GM21381 (cell line): ENCODE data around the gene TAS2R46.
"Not testable (repeated sequence)": the region's sequence is repeated elsewhere in the genome, so short reads cannot be mapped to it uniquely, and the experiment has no call there.

Experiments
- ATAC-seq: cut with Tn5 transposase; IDR thresholded peaks from one replicate; pipeline ENCODE4 v1.9.1; 2021; ENCODE audit warnings: mild to moderate bottlenecking, moderate library complexity; ENCODE audit not compliant: unreplicated experiment

Gene TAS2R46, protein sequence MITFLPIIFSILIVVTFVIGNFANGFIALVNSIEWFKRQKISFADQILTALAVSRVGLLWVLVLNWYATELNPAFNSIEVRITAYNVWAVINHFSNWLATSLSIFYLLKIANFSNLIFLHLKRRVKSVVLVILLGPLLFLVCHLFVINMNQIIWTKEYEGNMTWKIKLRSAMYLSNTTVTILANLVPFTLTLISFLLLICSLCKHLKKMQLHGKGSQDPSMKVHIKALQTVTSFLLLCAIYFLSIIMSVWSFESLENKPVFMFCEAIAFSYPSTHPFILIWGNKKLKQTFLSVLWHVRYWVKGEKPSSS

DNA sequence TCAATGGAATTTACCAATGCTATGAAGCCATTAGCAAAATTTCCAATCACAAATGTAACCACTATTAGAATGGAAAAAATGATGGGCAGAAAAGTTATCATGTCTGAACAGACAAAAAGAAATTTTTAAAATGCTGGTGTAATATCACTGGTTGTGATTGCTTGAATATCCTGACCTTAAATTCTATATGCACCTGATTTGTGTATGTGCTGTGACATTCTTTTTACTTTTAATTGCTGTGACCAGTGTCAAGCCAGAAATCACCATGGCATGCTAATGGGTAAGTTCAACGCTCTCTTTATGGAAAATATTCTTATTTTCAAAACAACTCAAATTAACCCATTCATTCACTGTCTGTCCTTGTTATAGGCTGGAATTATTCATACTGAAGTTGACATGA, at the start of gene TAS2R46:
Gene TAS2R46 (minus strand): TSS at position 101 of the 400 bp plus-strand sequence. CDS start 0 bp downstream, at position 101.
- not testable (repeated sequence) for ATAC-seq

DNA sequence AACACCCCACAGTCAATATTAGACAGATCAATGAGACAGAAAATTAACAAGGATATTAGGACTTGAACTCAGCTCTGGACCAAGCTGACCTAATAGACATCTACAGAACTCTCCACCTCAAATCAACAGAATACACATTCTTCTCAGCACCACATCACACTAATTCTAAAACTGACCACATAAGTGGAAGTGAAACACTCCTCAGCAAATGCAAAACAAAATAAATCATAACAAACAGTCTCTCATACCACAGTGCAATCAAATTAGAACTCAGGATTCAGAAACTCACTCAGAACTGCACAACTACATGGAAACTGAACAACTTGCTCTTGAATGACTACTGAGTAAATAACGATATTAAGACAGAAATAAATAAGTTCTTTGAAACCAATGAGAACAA, 49.1 kb upstream of the TAS2R46 start:
- ATAC-seq = not testable (repeated sequence)

DNA sequence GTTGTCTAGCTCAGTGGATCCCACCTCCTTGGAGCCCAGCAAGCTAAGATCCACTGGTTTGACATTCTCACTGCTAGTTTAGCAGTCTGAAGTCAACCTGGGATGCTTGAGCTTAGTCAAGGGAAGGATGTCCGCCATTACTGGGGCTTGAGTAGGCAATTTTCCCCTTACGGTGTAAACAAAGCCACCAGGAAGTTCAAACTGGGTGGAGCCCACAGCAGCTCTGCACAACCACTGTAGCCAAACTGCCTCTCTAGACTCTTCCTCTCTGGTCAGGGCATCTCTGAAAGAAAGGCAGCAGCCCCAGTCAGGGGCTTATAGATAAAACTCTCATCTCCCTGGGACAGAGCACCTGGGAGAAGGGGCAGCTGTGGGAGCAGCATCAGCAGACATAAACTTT, 46.8 kb upstream of the TAS2R46 start:
- ATAC-seq = no peak

DNA sequence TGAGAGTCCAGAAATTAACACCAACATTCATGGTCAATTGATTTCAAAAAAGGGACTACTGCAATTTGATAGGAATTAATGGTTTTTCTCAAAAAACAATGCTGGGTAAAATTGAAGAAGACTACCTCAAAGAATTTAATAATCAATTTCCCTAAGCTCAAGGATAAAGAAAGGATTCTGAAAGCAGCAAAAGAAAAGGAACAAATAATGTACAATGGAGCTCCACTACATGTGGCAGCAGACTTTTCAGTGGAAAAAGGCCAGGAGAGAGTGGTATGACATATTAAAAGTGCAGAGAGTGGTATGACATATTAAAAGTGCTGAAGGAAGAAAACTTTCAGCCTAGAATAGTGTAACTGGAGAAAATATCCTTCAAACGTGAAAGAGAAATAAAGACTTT, 45.6 kb upstream of the TAS2R46 start:
- no peak for ATAC-seq

DNA sequence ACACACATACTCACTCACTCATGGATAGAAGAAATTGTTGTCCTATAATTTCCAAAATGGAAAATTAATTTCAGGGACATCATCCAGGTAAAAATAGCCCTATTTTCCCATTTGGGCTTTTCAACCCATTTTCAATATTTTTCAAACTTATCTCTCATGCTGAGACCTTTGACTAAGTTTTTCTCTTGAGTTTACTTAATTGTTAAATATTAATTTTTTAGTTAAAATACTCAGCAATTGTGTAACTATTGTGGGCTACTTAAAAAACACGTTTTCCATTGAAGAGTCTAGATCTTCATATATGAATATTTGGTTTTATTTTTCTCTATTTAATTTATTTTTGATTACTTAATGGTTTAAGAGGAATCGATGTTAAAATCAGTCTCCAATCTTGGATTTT, 44.2 kb upstream of the TAS2R46 start:
- no peak for ATAC-seq

DNA sequence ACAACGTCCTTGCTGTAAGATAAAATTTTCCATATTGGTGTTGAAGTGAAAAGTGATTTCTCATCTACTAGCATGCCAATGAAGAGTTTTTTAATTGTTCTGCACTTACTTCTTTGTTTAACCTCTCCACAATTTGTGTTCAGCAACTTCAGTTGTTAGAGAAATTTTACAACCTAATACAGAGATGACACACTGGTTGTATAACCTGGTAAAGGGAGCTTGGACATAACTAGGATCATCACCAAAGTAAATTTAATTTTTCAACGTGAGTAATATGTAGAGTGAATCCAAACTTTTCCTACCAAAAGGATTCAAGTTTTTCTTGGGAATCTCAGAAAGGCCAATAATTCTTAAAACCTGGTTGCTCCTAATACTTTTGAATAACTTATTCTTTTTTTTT, 43.5 kb upstream of the TAS2R46 start:
- ATAC-seq = no peak

DNA sequence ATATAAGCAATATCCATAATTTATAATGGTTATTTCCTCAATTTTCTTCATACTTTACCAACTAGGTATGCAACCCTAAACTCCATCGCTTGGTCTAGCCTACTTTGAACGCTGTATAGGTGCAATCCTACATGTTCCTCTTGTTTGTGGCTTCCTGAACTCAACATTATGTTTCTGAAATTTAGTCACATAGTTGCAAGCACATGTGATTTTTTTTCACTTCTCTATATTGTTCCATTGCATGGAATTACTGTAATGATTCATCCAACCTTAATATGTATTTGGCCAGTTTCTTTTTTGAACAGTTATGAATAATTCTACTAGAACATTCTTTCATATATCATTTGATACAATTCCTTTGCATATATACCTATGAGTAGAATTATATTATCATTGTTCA, 32.8 kb upstream of the TAS2R46 start:
- not testable (repeated sequence) for ATAC-seq

DNA sequence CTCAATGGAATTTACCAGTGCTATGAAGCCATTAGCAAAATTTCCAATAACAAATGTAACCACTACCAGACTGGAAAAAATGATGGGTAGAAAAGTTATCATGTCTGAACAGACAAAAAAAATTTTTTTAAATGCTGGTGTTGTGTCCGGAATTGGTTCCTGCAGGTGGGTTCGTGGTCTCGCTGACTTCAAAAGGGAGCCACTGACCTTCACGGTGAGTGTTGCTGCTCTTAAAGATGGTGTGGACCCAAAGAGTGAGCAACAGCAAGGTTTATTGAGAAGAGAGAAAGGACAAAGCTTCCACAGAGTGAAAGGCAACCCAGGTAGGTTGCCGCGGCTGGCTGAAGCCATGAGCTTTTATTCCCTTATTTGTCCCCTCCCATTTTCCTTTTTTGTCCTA, 30.0 kb upstream of the TAS2R46 start, which contains the start of gene TAS2R43:
Gene TAS2R43 (minus strand): TSS at position 186 of the 400 bp plus-strand sequence. CDS start 84 bp downstream, at position 102.
- no peak for ATAC-seq

DNA sequence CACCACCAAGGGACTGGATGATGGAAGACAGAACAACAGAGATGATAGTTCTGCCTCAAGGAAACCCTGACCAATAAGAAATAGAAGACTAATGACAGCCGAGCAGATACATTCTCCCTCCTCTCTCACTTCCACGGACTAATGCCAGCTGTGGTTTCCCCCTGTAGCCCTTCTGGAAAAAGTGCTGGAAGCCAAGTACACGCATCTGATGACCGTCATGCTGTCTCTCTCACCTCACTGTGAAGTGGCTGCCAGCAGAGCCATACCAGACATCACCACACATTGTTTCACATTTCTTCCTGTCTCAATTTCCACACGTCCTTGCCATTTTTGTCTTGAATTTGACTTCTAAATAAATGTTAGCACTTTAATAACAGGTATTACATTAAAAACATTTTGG, 27.2 kb upstream of the TAS2R46 start:
- no peak for ATAC-seq

DNA sequence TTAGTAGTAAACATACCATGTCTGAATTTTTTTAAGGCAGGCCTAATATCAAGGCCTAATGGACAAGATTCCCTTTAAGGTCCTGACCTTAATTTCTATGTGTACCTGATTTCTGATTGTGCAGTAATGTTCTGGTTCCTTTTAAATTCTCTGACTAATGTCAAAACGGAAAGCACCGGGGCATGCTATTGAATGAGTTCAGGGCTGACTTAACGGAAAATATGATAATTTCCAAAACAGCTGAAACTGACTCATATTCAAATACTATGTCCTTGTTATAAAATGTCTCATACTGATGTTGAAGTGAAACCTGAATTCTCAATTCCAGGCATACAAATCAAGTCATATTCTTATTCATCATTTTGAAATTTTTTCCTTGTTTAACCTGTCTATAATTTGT, 23.3 kb upstream of the TAS2R46 start:
- ATAC-seq = no peak

DNA sequence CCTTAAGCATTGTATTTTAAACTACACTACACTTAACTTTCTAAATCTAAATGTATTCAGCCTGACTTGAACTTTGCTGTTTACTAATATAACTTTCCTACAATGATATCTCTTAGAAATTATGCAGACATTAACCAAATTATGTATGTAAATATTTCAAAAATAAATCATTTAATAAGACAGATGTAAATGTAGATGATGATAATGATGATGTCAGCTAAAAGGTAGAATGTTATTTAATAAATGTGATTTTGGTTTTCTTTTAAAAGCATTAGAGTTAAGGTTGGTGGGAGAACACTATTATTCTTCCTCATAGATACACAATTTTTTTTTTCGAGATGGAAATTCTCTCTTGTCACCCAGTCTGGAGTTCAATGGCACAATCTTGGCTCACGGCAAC, 19.9 kb upstream of the TAS2R46 start:
- no peak for ATAC-seq

DNA sequence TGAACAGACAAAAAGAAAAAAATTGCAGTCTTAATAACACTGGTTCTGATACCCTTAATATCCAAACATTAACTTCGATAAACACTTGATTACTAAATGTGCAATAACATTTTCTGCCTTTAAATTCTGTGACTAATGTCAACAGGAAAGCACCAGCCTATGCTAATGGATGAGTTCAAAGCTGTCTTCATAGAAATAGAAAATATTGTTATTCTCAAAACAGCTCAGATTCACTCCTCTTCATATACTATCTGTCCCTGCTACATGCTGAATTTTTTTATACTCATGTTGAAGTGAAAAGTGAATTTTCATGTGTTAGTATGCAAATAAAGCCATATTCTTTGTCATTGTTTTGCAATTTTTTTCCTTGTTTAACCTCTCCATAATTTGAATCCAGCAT, 16.2 kb upstream of the TAS2R46 start:
- ATAC-seq = no peak

DNA sequence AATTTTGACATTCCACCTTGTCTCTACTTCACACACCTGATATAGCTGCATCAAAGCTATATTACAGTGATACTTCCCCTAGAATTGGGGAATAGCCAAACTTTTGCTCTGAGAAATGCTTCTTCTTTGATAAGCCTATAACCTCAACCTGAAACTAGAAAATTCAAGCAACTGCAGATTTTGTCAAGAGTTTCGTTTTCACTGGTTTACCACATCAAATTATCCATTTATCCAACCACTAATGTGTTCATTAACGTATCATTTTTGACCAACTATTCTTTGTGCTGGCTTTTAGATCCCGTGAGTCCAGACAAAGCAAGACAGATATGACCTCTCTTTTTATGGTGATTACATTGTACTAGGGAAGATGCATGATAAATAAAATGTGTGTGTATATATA, 13.5 kb upstream of the TAS2R46 start:
- ATAC-seq = no peak

DNA sequence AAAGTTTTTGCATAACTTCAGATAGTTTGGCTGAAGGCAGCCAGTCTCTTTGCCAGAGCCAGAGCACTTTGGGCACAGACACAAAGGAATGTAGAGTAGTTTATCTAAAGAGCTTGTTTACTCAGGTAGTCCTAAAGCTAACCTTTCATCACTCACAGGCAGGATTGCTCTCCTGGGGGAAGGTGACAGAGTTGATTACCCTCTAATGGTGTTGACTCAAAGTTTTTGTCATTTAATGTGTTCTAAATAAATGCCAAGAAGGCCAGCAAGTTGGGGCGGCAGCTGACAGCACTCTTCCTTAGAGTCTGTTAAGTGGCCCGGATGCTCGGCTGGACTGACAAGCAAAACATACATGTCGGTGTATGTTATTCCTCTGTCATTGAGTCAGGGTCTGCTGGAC, 9.3 kb upstream of the TAS2R46 start:
- no peak for ATAC-seq

DNA sequence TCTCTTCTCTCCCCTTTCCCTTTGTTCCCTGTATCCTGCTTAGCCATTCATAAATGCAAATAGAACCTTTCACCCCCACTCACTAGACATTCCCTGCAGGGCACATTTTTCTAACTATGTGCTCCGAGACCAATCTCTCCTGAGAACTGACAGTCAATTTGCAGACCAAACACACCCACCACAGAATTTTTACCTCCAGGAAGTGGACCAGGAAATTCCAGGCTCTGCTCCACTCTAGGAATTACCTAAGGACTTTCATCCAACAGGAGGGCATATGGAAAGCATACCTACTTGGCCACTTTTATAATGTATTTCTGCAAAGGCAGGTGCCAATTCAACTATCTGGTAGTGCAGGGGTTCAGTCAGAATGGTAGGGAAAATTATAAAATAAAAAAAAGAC, 8.9 kb upstream of the TAS2R46 start:
- ATAC-seq = no peak

DNA sequence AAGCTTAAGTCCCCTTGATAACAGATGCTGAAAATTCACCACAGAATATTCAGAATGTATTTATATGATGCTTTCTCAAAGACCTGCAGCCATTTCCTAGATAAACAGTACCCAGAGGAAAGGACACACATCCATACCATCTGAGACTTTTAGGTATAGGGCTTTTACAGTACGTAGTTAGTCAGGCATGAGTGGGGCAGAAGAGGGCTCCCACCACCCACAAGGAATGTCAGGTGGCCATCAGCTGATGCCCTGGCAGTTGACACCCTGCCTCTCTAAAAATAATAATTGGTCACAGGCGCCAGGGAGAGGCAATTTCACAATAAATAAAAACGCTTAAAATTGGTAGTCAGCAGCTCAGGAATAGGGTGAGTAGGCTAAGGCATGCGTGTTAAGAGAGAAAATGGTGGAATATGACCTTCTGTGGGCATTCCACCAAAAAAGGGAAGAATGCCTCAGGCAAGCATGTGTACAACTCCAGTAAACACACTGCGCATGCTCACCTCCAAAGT, 7.8 kb upstream of the TAS2R46 start:
- no peak for ATAC-seq

DNA sequence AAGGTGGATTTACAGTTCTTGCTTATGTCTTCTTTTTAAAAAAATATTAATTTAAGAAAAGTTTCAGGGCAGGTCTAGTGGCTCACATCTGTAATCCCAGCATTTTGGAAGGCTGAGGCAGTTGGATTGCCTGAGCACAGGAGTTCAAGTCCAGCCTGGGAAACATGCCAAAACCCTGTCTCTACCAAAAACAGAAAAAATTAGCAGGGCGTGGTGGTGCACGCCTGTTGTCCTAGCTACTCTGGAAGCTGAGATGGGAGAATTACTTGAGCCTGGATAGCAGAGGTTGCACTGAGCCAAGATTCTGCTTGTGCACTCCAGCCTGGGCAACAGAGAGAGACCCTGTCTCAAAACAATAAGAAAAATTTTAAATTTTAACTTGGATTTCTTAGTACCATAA, 5.4 kb upstream of the TAS2R46 start:
- ATAC-seq = no peak

DNA sequence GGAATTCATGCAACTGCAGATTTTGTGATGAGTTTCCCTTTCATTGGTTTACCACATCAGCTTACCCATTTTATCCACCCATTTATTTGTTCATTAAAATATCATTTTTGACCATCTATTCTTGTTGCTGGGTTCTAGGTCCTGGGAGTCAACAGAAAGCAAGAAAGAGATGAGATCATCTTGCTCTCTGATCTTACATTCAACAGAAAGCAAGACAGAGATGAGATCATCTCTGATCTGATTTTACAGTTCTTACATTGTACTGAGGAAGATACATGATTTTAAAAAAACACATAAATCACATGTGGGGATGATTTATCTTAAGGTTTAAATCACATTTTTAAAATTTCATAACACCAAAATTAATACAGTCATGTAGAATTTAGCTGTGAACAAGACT, 2.3 kb downstream of the TAS2R46 start:
- ATAC-seq = no peak

DNA sequence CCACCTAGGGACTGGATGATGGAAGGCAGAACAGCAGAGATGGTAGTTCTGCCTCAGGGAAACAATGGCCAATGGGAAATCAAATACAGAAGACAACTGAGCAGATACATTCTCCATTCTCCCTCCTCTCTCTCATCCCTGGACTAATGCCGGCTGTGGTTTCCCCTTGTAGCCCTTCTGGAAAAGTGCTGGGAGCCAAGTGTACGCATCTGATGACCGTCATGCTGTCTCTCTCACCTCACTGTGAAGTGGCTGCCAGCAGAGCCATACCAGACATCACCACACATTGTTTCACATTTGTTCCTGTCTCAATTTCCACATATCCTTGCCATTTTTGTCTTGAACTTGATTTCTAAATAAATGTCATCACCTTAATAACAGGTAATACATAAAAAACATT, 3.1 kb downstream of the TAS2R46 start:
- ATAC-seq = no peak

DNA sequence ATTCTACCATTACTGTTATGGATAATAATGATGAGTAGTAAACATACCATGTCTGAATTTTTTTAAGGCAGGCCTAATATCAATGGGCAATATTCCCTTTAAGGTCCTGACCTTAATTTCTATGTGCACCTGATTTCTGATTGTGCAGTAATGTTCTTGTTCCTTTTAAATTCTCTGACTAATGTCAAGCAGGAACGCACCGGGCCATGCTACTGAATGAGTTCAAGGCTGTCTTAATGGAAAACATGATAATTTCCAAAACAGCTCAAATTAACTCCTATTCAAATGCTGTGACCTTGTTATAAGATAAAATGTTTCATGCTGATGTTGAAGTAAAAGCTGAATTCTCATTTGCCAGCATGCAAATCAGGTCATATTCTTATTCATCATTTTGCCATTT, 6.8 kb downstream of the TAS2R46 start:
- ATAC-seq = no peak

DNA sequence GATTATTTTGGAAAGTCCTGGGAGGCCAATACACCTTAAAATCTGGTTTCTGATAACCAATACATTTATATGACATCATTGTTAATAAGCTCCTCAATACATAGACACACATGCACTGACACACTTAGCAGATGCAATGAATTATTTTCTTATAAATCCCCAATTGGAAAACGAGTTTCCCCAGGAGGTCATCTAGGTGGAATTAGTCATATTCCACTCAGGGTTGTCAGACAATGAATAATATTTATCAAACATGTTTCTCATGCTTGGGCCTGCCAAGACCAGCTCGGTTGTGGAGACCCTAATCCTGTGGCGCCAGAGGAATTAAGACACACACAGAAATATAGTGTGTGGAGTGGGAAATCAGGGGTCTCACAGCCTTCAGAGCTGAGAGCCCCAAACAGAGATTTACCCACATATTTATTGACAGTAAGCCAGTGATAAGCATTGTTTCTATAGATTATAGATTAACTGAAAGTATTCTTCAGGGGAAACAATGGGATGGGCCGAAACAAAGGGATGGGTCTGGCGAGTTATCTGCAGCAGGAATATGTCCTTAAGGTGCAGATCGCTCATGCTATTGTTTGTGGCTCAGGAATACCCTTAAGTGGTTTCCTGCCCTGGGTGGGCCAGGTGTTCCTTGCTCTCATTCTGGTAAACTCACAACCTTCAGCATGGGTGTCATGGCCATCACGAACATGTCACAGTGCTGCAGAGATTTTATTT, 12.1 kb downstream of the TAS2R46 start:
- ATAC-seq = not testable (repeated sequence)

DNA sequence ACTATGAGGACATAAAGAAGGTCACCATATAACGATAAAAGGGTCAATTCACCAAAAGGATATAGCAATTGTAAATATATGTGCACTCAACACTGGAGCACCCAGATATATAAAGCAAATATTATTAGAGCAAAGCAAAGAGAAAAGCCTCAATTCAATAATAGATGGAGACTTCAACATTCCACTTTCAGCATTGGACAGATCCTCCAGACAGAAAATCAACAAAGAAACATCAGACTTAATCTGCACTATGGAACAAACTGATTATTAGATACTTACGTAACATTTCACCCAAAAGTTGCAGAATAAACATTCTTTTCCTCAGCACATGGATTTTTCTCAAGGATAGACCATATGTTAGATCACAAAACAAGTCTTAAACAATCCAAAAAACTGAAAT, 20.7 kb downstream of the TAS2R46 start:
- not testable (repeated sequence) for ATAC-seq
